Ovary (tissue), 3 donors: ENCODE results near the gene MAPK6.

Experiments used
- POLR2A ChIP-seq: fragments of 450-650 bp; IDR thresholded peaks from one replicate; pipeline ENCODE4 v1.6.1; 2017; ENCODE audit warnings: antibody characterized with exemption, mild to moderate bottlenecking, moderate library complexity
- TF ChIP-seq, protein P1 (sequence below), 3 donors: fragments of 450-650 bp in 2 of 3; fragments of 200-600 bp in 1 of 3; IDR thresholded peaks; one replicate each; pipeline versions ENCODE4 v1.5.1 to v1.8.0; 2016 to 2022; ENCODE audit warnings: antibody characterized with exemption in 3 of 3, mild to moderate bottlenecking in 1 of 3
- donor health status: DM: no; HTN: no; CAD: no.

GRCh38 chr15:52056001-52056400 lies 37.0 kb downstream of the MAPK6 start:
- no peak for TF ChIP-seq POLR2A
- TF ChIP-seq, protein P1, sequence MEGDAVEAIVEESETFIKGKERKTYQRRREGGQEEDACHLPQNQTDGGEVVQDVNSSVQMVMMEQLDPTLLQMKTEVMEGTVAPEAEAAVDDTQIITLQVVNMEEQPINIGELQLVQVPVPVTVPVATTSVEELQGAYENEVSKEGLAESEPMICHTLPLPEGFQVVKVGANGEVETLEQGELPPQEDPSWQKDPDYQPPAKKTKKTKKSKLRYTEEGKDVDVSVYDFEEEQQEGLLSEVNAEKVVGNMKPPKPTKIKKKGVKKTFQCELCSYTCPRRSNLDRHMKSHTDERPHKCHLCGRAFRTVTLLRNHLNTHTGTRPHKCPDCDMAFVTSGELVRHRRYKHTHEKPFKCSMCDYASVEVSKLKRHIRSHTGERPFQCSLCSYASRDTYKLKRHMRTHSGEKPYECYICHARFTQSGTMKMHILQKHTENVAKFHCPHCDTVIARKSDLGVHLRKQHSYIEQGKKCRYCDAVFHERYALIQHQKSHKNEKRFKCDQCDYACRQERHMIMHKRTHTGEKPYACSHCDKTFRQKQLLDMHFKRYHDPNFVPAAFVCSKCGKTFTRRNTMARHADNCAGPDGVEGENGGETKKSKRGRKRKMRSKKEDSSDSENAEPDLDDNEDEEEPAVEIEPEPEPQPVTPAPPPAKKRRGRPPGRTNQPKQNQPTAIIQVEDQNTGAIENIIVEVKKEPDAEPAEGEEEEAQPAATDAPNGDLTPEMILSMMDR (IDR thresholded peaks at IDR 0.05), result no peak
